SU-DHL-6 (cell line): Measurements from ENCODE around the gene C8G.

Source experiments
- EZH2phosphoT487 ChIP-seq: fragments of 200-600 bp; sonication (generic), shearing (Covaris generic); conservative IDR thresholded peaks from 2 replicates; pipeline ENCODE4 v1.6.1; 2018; ENCODE audit warnings: mild to moderate bottlenecking, antibody characterized with exemption, low read length, moderate library complexity, mixed read lengths
- TF ChIP-seq, protein P1 (sequence below): fragments of 200-600 bp; sonication (generic); IDR thresholded peaks from one replicate; pipeline ENCODE4 v1.5.1; 2017; ENCODE audit warnings: antibody characterized with exemption, mild to moderate bottlenecking, low read length, moderate library complexity; ENCODE audit not compliant: insufficient read depth, poor library complexity, severe bottlenecking

DNA sequence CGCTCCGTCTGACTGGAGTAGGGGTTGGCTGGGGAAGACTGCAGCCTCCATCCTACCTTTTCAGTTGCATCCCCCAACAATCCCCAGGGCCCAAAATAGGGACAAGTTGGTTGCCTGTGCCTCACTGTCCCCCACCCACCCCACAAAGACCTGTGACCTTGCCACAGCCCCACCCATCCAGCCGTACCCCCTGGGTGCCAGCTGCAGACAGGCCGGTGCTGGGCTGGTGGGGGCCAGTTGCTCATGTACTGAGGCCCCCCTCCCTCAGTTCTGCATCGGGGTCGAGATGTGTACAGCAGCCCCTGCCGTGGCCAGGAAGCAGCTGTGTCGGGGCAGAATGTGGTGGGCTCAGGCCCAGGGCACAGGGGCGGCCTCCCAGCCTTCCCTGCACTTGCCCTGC lies 38.1 kb downstream of the C8G start:
- TF ChIP-seq, protein P1, sequence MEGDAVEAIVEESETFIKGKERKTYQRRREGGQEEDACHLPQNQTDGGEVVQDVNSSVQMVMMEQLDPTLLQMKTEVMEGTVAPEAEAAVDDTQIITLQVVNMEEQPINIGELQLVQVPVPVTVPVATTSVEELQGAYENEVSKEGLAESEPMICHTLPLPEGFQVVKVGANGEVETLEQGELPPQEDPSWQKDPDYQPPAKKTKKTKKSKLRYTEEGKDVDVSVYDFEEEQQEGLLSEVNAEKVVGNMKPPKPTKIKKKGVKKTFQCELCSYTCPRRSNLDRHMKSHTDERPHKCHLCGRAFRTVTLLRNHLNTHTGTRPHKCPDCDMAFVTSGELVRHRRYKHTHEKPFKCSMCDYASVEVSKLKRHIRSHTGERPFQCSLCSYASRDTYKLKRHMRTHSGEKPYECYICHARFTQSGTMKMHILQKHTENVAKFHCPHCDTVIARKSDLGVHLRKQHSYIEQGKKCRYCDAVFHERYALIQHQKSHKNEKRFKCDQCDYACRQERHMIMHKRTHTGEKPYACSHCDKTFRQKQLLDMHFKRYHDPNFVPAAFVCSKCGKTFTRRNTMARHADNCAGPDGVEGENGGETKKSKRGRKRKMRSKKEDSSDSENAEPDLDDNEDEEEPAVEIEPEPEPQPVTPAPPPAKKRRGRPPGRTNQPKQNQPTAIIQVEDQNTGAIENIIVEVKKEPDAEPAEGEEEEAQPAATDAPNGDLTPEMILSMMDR, result no peak
- TF ChIP-seq EZH2phosphoT487, result no peak
